NB4 (cell line): Measurements from ENCODE around the gene ELOVL3.

ENCODE experiments used
- POLR2A ChIP-seq: IDR thresholded peaks from 2 replicates; pipeline ENCODE4 v1.6.1; 2011; ENCODE audit warnings: mild to moderate bottlenecking; ENCODE audit not compliant: insufficient read length; ENCODE audit errors: extremely low read depth
- TF ChIP-seq, protein P1 (sequence below): IDR thresholded peaks from one replicate; pipeline ENCODE4 v1.5.1; 2012; ENCODE audit warnings: low read depth, low read length

DNA sequence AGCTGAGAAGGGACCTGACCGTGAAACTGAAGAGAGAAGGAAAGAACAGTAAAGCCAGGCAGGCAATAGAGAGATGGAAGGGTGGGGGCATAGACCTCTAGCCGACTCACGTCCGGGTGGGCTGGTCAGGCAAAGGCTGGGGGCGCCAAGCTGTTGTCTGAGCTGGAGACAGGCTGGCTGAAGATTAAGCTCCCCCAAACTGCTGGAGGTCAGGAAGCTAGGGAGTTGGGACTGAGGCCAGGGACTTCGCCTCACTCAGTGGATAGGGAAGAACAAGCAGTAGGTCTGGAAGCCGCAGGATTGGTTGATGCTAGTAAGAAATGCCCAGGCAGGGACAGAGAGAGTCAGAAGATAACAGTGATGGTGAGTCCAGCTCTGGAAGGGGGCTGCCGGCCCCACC, 9.9 kb downstream of the ELOVL3 start:
- TF ChIP-seq, protein P1, sequence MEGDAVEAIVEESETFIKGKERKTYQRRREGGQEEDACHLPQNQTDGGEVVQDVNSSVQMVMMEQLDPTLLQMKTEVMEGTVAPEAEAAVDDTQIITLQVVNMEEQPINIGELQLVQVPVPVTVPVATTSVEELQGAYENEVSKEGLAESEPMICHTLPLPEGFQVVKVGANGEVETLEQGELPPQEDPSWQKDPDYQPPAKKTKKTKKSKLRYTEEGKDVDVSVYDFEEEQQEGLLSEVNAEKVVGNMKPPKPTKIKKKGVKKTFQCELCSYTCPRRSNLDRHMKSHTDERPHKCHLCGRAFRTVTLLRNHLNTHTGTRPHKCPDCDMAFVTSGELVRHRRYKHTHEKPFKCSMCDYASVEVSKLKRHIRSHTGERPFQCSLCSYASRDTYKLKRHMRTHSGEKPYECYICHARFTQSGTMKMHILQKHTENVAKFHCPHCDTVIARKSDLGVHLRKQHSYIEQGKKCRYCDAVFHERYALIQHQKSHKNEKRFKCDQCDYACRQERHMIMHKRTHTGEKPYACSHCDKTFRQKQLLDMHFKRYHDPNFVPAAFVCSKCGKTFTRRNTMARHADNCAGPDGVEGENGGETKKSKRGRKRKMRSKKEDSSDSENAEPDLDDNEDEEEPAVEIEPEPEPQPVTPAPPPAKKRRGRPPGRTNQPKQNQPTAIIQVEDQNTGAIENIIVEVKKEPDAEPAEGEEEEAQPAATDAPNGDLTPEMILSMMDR, result no peak
- no peak for TF ChIP-seq POLR2A
